ENCODE data around the gene MPHOSPH10.

DNA sequence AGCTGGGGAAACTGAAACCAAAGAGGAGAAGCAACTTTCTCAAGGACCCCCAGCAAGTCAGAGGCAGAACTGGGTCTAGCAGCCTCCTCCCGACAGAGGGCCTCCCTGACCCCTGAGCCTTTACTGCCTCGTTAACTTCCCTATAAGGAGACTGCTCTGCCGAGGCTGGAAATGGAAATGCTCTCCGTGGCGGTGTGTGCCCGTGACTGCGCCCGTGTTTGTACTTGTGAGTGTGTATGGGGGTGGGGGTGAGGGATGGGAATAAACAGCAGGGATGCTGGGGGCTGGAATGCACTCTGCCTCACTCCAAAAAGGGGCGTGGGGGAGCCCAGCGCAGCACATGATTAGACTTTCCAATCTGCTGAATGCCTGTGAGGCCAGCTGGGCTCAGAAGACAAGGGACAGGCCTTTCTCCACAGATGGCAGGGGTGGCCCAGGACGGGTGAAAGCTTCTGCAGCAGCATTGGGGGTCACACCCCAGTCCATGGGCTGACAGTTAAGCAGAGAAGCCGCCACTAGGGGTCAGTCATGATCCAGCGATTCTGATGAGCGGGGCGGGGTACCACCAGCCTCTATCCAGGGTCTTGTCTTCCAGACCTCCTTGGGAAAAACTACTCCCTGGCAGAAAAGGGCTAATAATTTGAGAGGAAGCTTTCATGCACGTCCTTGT is 26.8 kb downstream of the MPHOSPH10 start:
- TF ChIP-seq, protein P1, sequence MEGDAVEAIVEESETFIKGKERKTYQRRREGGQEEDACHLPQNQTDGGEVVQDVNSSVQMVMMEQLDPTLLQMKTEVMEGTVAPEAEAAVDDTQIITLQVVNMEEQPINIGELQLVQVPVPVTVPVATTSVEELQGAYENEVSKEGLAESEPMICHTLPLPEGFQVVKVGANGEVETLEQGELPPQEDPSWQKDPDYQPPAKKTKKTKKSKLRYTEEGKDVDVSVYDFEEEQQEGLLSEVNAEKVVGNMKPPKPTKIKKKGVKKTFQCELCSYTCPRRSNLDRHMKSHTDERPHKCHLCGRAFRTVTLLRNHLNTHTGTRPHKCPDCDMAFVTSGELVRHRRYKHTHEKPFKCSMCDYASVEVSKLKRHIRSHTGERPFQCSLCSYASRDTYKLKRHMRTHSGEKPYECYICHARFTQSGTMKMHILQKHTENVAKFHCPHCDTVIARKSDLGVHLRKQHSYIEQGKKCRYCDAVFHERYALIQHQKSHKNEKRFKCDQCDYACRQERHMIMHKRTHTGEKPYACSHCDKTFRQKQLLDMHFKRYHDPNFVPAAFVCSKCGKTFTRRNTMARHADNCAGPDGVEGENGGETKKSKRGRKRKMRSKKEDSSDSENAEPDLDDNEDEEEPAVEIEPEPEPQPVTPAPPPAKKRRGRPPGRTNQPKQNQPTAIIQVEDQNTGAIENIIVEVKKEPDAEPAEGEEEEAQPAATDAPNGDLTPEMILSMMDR (IDR thresholded peaks at IDR 0.05; ENCODE audit: poor library complexity, severe bottlenecking), result peak; percentile 76
- no peak for TF ChIP-seq POLR2AphosphoS5 (IDR thresholded peaks at IDR 0.05)
- TF ChIP-seq EP300 (conservative IDR thresholded peaks at IDR 0.05; ENCODE audit: poor library complexity, severe bottlenecking), result no peak
- no peak for TF ChIP-seq MXI1 (conservative IDR thresholded peaks at IDR 0.05; ENCODE audit: poor library complexity, severe bottlenecking)
- TF ChIP-seq, protein P2, sequence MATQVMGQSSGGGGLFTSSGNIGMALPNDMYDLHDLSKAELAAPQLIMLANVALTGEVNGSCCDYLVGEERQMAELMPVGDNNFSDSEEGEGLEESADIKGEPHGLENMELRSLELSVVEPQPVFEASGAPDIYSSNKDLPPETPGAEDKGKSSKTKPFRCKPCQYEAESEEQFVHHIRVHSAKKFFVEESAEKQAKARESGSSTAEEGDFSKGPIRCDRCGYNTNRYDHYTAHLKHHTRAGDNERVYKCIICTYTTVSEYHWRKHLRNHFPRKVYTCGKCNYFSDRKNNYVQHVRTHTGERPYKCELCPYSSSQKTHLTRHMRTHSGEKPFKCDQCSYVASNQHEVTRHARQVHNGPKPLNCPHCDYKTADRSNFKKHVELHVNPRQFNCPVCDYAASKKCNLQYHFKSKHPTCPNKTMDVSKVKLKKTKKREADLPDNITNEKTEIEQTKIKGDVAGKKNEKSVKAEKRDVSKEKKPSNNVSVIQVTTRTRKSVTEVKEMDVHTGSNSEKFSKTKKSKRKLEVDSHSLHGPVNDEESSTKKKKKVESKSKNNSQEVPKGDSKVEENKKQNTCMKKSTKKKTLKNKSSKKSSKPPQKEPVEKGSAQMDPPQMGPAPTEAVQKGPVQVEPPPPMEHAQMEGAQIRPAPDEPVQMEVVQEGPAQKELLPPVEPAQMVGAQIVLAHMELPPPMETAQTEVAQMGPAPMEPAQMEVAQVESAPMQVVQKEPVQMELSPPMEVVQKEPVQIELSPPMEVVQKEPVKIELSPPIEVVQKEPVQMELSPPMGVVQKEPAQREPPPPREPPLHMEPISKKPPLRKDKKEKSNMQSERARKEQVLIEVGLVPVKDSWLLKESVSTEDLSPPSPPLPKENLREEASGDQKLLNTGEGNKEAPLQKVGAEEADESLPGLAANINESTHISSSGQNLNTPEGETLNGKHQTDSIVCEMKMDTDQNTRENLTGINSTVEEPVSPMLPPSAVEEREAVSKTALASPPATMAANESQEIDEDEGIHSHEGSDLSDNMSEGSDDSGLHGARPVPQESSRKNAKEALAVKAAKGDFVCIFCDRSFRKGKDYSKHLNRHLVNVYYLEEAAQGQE (IDR thresholded peaks at IDR 0.05; ENCODE audit: borderline replicate concordance), result no peak
- TF ChIP-seq EZH2 (IDR thresholded peaks at IDR 0.05; ENCODE audit: borderline replicate concordance, insufficient read depth, low read length, poor library complexity, severe bottlenecking), result no peak
- peak; percentile 76 for TF ChIP-seq RAD21 (conservative IDR thresholded peaks at IDR 0.05)
- TF ChIP-seq TAF1 (IDR thresholded peaks at IDR 0.05; ENCODE audit: low read depth), result no peak
- TF ChIP-seq SMC3 (conservative IDR thresholded peaks at IDR 0.05; ENCODE audit: poor library complexity), result peak; percentile 70
